Measurements from ENCODE around the gene SCUBE3. TPM values are rescaled to one million over a fixed set of nuclear protein-coding genes. Genes with fewer than 3 reads are reported as not detected.

SCUBE3 gene
- total RNA-seq, 4 donors from 2014 or later: 0.03 to 0.19 TPM; not detected in 2

GRCh38 chr6:35292494-35292893 is 78.7 kb downstream of the SCUBE3 start:
- H3K4me3 ChIP-seq: no peak overlapping the region
- WGBS, 2 donors: 78% methylated on average over 13 to 15 of the region's 15 CpGs
- TF ChIP-seq CTCF (IDR thresholded peaks at IDR 0.05) (no peak), POLR2A (IDR thresholded peaks at IDR 0.05) (no peak)
- intact Hi-C loops (cut with DNase I): no loop called here
- H3K27ac ChIP-seq: no peak overlapping the region
- H3K27me3 ChIP-seq: no peaks in the 10 kb centered on the region
- peaks cover 4 to 12% (median 6%) of the 10 kb centered on the region in 3 donors for H3K4me1 ChIP-seq
- DNase-seq: no peak
- H3K9me3 ChIP-seq: no peaks in the 10 kb centered on the region
- peaks cover 20 to 91% (median 21%) of the 10 kb centered on the region in 3 donors for H3K36me3 ChIP-seq

GRCh38 chr6:35293681-35294080 is 79.9 kb downstream of the SCUBE3 start:
- Histone ChIP-seq H3K4me1 (peaks cover 5 to 19% (median 11%) of the 10 kb centered on the region in 3 donors), H3K4me3 (no peak overlapping the region), H3K36me3 (peaks cover 11 to 79% (median 15%) of the 10 kb centered on the region in 3 donors), H3K27me3 (no peaks in the 10 kb centered on the region), H3K27ac (no peak overlapping the region), H3K9me3 (no peaks in the 10 kb centered on the region)
- WGBS, 2 donors: 80 to 90% methylated on average over 2 to 6 of the region's 9 CpGs
- intact Hi-C loops (cut with DNase I): no loop called here
- TF ChIP-seq CTCF (IDR thresholded peaks at IDR 0.05) (no peak), POLR2A (IDR thresholded peaks at IDR 0.05) (no peak)
- DNase-seq: no peak

DNA sequence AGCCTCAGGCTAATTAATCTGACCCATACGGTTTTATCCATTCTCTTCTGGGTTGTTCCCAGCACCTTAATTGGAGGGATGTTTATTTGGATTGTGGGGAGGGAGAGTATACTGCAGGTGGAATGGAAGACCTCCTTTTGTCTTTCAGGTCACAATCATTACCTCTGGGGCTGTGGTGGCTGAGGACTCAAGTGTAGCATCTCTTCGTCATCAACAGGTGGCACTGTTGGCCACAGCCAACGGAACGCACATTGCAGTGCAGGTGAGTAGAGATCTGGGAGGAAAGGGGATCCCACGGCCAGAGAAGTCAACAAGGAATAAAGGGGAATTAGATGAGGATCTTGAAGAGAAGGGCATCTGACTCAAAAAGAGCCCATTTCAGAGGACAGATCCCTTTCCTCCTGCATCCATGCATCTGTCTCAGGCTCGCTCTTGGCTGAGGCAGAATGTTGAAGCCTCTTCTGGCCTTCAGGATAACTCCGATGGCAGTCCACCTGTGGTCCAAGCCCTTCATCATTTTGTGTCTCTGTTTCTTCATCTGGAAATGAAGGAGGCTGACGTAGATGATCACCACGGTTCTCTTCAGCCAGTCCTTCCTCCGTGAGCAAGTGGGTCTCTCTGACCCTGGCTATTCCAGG is 80.7 kb downstream of the SCUBE3 start:
- Histone ChIP-seq H3K27ac (no peak overlapping the region), H3K27me3 (no peaks in the 10 kb centered on the region), H3K9me3 (no peaks in the 10 kb centered on the region), H3K4me1 (peaks cover 5 to 27% (median 12%) of the 10 kb centered on the region in 3 donors), H3K36me3 (peaks cover 11 to 71% (median 11%) of the 10 kb centered on the region in 3 donors), H3K4me3 (no peak overlapping the region)
- intact Hi-C loops (cut with DNase I): no loop called here
- TF ChIP-seq CTCF (IDR thresholded peaks at IDR 0.05) (peak; percentile 28 to 79 (median 64)), POLR2A (IDR thresholded peaks at IDR 0.05) (no peak)
- WGBS, 2 donors: 45 to 51% methylated on average over 8 to 10 of the region's 10 CpGs
- no peak for DNase-seq

- no peak for TF ChIP-seq CTCF (IDR thresholded peaks at IDR 0.05)
- no peak for TF ChIP-seq POLR2A (IDR thresholded peaks at IDR 0.05)
- Histone ChIP-seq H3K9me3 (no peaks in the 10 kb centered on the region), H3K36me3 (peaks cover 7 to 65% (median 11%) of the 10 kb centered on the region in 3 donors), H3K4me1 (peaks cover 5 to 33% (median 14%) of the 10 kb centered on the region in 3 donors), H3K27me3 (no peaks in the 10 kb centered on the region), H3K4me3 (no peak overlapping the region), H3K27ac (no peak overlapping the region)
- intact Hi-C loops (cut with DNase I): no loop called here
- 100% methylated on average over 2 of the region's 2 CpGs; no CpG with 5 or more reads in 1 of the 2 donors for WGBS, 2 donors
- no peak for DNase-seq
Observed at GRCh38 chr6:35295036-35295435, 81.3 kb downstream of the SCUBE3 start.

- peaks cover 3 to 58% (median 8%) of the 10 kb centered on the region in 3 donors for H3K36me3 ChIP-seq
- H3K9me3 ChIP-seq: no peaks in the 10 kb centered on the region
- intact Hi-C loops (cut with DNase I): no loop called here
- peaks cover 5 to 40% (median 21%) of the 10 kb centered on the region in 3 donors for H3K4me1 ChIP-seq
- H3K27me3 ChIP-seq: no peaks in the 10 kb centered on the region
- H3K4me3 ChIP-seq: no peak overlapping the region
- TF ChIP-seq CTCF (IDR thresholded peaks at IDR 0.05): no peak
- no peak for TF ChIP-seq POLR2A (IDR thresholded peaks at IDR 0.05)
- 20 to 83% methylated on average over 1 of the region's 3 CpGs for WGBS, 2 donors
- no peak for DNase-seq
- H3K27ac ChIP-seq: no peak overlapping the region
Observed at GRCh38 chr6:35295521-35296315, 82.0 kb downstream of the SCUBE3 start.
